GM23248 (cell line): ENCODE measurements around the gene KHSRP.

ENCODE experiments used
- EZH2 ChIP-seq: fragments of 200-600 bp; sonication (generic); IDR thresholded peaks from 2 replicates; pipeline ENCODE4 v1.6.1; 2018; ENCODE audit warnings: antibody characterized with exemption, mild to moderate bottlenecking; ENCODE audit not compliant: insufficient read depth, poor library complexity, severe bottlenecking
- EZH2phosphoT487 ChIP-seq: fragments of 200-600 bp; sonication (generic); IDR thresholded peaks from 2 replicates; pipeline ENCODE4 v1.6.1; 2018; ENCODE audit warnings: antibody characterized with exemption, moderate library complexity, mild to moderate bottlenecking, low read depth; ENCODE audit not compliant: insufficient read depth

DNA sequence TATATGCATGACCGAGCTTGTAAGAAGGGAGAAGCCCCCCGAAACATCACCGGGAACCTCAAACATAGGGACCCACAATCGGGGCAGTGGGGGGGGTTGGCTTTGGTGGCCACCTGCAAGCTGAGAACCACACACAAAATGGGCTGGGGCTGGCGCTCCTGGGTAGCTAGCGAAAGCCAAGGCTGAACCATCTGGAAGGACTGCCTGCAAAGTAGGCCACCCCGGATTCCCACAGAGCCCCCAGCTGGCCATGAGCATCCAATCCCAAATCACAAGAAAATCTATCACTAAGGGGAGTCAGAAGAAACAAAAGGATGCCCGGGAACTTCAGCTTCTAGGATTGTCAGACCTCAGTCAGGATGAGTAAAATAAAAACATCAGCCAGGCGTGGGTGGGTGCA, 46.1 kb downstream of the KHSRP start:
- TF ChIP-seq EZH2: no peak
- TF ChIP-seq EZH2phosphoT487: no peak
